NCI-H1092 treated with DMSO at 0.1 percent for 48 hours (cell line): Measurements from ENCODE around the gene CLINT1.

Experiments used
- DNase-seq: peaks from one replicate; lab custom pipeline; 2025; lab: John Stamatoyannopoulos, UW

Gene CLINT1

DNA sequence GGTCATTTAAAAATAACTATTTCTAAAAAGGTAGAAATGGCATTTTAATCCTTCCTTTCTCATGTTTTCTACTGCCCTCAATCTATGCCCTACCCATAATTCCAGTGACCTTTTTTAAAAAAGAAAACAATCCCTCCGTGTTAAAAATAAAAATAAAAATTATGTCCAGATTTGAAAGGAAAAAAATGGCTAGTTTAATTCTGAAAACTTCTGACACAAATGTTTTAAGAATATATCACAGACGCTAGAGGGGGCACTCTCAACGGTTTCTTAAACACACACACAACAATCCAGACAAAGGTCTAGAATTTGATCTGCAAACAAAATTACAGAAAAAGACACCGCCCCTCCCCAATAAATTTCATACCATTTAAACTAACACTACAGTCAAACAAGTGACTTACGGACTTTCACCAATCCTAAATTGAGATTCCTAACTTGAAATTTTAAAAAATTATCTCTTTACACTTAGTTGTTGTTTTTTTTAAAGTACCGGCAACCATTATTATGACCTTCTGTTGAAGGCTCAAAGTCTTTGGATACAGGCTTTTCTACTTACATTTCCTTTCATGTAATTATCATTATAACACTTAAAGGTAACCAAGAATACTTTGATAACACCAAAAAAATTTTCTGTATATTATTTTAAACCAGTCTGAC, 38.2 kb downstream of the CLINT1 start:
- peak; percentile 11 for DNase-seq

GRCh38 chr5:157819502-157820115, 39.3 kb downstream of the CLINT1 start:
- DNase-seq, result no peak

GRCh38 chr5:157818368-157818767, 40.6 kb downstream of the CLINT1 start:
- DNase-seq, result no peak

- DNase-seq, result no peak
Measured at GRCh38 chr5:157817928-157818327, 41.0 kb downstream of the CLINT1 start.

- no peak for DNase-seq
Measured at GRCh38 chr5:157817387-157817702, 41.6 kb downstream of the CLINT1 start.

- peak; percentile 5 for DNase-seq
Measured at GRCh38 chr5:157816682-157817386, 42.1 kb downstream of the CLINT1 start.

DNA sequence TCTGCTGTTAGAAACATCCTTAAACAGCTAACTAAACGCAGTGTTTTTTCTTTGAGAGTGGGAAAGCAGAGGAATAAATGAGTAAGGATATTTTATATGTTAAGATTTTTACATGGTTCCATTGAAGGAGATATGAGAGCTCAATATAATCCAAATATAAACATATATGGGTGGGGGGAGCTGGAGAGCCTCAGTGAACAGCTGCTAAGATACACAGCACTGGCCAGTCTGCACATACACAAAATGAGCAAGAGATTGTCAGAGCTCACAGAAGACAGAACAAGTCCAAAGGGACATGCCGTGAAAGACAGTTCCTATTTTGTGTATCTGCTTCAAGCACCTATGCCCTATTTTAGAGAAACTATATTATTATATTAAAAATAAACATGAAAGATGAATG, 46.9 kb downstream of the CLINT1 start:
- DNase-seq, result no peak

GRCh38 chr5:157808043-157808442, 50.9 kb downstream of the CLINT1 start:
- no peak for DNase-seq

DNA sequence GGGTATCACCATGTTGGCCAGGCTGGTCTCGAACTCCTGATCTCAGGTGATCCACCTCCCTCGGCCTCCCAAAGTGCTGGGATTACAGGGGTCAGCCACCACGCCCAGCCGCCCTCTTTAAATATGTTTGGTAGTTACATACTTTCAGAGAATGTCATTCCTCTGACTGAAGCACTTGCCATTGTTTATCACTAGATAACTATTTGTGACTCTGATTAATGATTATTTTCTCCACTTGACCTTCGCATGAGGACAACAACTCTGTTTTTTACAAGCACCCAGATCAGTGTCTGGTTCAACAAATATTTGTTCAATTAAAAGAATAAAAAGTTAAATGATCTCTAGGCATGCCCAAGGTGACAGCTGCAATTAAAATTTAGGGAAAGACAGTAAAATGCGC, 56.2 kb downstream of the CLINT1 start:
- no peak for DNase-seq

- DNase-seq, result no peak
Measured at GRCh38 chr5:157800137-157800536, 58.8 kb downstream of the CLINT1 start.

GRCh38 chr5:157799578-157799977, 59.4 kb downstream of the CLINT1 start:
- DNase-seq, result no peak

DNA sequence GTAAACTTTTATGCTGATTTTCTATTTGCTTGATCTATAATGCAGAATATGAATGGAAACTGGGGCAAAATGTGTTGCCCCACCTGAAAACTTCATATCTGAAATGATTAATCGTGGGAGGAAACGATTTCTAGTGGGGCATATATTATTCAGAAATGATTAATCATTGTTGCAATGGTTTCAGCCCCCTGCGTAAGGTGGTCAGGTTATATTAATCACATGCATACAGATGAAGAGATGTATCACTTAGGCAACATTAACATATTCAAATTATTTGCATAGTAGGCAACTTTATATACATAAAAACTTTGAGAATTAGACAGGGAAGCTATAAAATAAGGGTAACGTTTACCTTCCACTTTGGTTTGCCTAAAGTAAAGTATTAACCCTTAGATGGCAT, 65.6 kb downstream of the CLINT1 start:
- no peak for DNase-seq

DNA sequence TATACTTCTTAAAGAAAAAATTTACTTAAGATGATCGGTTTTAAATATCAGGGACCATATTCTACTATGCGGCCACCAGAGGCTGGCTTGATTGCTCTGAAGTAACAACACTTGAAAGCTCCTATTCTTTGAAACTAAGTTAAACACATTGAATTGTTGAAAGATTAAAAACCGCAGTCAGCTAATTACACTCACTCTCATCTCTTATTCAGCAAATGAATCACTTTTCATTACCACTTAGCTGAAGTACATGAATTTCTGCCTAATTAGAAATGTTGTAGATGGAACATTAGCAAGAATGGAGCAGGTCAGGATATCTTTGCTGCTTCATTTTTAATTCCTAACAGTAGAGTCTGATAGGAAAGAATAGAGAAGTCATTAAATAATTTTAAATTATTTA, 73.1 kb downstream of the CLINT1 start:
- DNase-seq, result no peak

DNA sequence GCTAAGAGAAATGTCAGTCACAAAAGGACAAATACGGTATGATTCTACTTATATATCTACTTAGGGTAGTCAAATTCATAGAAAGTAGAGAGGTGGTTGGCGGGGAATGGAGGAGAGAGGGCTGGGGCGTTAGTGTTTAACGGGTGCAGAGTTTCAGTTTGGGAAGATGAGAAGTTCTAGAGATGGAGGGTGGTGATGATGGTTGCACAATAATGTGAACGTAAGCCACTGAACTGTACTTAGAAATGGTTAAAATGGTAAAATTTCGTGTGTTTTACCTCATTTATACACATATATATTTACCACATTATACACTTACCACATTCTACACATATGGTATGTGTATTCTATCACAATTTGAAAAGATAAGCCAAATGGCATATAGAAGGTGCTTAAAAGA, 79.7 kb downstream of the CLINT1 start:
- DNase-seq, result no peak

- DNase-seq, result peak; percentile 81
Measured at GRCh38 chr5:157778121-157778805, 80.7 kb downstream of the CLINT1 start.

DNA sequence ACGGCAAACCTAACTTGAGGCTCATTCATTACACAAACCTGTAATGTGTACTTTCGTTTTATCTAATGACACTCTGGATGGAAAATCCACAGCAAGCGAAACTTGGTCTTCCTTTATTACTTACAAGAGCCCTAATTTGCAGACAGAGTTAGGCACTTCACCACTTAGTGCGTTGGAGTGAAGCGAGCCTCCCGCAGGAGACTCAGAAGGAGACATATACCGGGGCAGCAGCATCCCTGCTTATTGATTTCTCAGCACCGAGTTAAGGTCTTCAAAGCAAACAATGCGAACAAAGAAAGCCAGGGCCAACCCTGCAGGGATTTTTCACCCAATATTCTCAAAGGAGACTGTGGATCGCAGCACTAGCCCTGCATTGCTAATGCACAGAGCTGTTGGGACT, 86.8 kb downstream of the CLINT1 start:
- no peak for DNase-seq

GRCh38 chr5:157770665-157771064, 88.3 kb downstream of the CLINT1 start:
- no peak for DNase-seq

DNA sequence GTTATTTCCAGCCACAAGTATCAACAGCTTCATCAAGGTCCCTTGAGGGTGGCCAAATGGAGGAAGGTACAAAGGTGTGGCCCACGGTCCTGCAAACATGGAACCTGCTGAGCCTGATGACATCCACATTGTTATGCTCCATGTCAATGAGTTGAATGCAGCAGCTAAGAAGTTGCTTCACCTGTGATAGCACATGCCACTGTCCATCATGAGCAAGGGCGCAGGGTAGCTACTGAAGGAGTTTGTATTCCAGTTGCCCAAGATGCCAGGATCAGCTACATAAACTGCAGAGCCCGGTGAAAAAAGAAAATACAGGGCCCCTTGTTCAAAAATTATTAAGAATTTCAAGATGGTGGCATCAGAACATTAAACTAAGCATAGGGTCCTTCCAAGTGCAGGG, 91.3 kb downstream of the CLINT1 start:
- no peak for DNase-seq

GRCh38 chr5:157766902-157767301, 92.0 kb downstream of the CLINT1 start:
- DNase-seq, result no peak

- no peak for DNase-seq
Measured at GRCh38 chr5:157766442-157766841, 92.5 kb downstream of the CLINT1 start.

DNA sequence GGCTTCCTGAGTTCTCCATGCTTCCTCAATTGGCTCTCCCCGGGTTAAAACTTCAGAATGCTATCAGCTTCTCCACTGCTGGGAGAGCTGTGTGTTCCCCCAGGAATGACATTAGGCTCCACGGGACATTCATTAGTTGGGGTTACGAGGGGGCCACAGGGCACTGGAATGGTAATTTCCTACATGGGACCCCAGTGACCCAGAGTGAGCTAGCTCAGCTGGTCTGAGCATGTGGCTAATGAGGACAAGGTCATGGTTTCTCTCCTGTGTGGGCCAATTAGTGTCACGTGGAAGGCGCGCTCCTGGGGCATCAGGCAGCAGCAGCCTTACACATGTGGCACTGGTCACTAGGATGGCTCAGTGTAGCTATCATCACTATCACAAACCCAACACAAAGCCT, 94.4 kb downstream of the CLINT1 start:
- DNase-seq, result no peak

DNA sequence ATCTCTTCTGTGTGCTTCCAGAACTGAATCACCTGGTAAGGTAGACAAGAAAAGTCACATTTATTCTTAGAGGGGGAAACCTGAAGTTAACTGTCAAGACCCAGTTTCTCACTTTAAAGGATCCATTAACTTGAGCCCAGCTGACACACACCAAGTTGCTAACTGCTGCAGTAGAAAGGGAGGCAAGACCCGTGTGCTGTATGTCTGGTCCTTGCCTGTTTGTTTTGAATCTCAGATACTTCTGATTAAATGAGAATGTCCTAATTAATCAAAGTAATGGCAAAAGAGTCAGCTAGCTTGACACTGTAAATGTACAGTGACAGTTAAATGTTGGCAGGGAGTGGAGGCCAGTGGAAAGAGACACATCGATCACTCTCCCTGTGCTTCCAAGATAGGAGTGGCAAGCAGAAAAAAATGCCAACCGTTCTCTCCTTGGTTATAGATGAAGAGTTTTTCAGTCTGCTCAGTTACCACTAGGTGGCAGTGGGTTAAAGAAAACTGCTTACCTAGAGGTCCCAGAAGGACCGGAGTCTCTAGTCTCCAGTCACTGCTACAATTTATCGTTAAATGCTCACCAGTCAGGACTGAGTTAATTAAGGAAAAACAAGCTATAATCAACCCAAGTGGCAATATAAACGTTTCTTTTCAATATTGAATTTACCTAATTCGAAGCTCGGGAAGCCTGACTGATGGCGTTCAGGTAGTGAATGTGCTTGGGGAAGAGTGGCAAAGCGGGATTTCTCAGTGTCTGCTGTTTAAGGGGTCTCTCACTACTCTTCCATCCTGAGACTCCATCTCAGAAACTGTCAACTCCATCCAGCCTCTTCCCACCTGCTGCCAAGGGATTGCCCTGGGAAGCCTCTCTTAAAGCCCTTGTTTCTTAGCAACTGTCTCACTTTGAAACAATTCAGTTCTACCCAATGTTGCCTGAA, 97.0 kb downstream of the CLINT1 start:
- DNase-seq, result peak; percentile 81
